Measurements from ENCODE around the gene MCF2L. TPM values are rescaled to one million over a fixed set of nuclear protein-coding genes. Genes with fewer than 3 reads are reported as not detected.

The MCF2L gene
- total and polyA plus RNA-seq, 2 experiments from 2014 or later: 27.6 to 38.6 TPM

DNA sequence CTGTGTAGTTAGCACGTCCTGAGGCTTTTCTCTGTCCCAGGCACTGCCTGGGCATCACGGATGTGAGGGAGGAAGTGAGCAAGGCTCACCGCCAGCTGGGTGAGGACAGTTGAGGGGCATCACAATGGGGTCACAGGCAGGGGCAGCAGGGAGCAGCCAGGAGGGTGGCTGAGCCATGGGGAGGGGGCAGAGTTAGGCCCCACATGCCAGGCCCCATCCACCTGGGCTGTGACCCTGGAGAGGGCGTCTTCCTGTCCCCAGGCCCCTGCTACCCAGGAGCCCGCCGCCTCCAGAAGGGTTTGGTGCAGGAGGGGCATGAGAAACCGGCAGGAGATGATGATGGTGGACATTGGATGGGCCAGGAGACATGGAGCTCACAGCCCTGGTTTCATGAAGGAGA lies 79.8 kb downstream of the MCF2L start:
- no peak overlapping the region for H3K27ac ChIP-seq
- no peaks in the 10 kb centered on the region for H3K36me3 ChIP-seq
- peaks cover 38% of the 10 kb centered on the region for H3K27me3 ChIP-seq
- H3K9me3 ChIP-seq (ENCODE audit: low read depth): no peaks in the 10 kb centered on the region
- H3K4me3 ChIP-seq: no peak overlapping the region
- no peak for TF ChIP-seq CTCF (IDR thresholded peaks at IDR 0.05; ENCODE audit: low read depth, low read length)
- H3K4me1 ChIP-seq (ENCODE audit: low read depth): no peaks in the 10 kb centered on the region
- no peak for DNase-seq (ENCODE audit: low read depth in 1 of 2, low spot score in 1 of 2)

- Histone ChIP-seq H3K4me1 (ENCODE audit: low read depth) (no peaks in the 10 kb centered on the region), H3K9me3 (ENCODE audit: low read depth) (no peaks in the 10 kb centered on the region), H3K36me3 (no peaks in the 10 kb centered on the region), H3K4me3 (no peak overlapping the region), H3K27me3 (peaks cover 42% of the 10 kb centered on the region), H3K27ac (no peak overlapping the region)
- DNase-seq (ENCODE audit: low read depth in 1 of 2, low spot score in 1 of 2): no peak
- TF ChIP-seq CTCF (IDR thresholded peaks at IDR 0.05; ENCODE audit: low read depth, low read length): no peak
Observed at GRCh38 chr13:113049521-113049941, 80.5 kb downstream of the MCF2L start.

DNA sequence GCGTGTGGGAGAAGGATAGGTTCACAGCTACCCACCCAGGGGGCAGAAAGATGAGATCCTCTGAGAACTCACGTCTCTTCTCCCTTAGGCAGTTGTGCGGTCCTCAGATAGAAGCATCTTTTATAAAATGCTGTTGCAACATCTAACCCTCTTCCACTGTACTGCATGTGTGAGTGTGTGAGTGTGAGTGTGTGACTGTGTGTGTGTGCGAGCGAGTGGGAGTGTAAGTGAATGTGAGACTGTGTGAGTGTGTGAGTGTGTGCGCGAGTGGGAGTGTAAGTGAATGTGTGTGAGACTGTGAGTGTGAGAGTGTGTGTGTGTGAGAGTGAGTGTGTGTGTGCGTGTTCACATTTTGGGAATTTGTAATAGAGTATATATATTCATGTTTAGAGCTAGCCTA lies 81.0 kb downstream of the MCF2L start:
- H3K4me3 ChIP-seq: no peak overlapping the region
- peaks cover 43% of the 10 kb centered on the region for H3K27me3 ChIP-seq
- H3K36me3 ChIP-seq: no peaks in the 10 kb centered on the region
- no peak overlapping the region for H3K27ac ChIP-seq
- no peak for DNase-seq (ENCODE audit: low read depth in 1 of 2, low spot score in 1 of 2)
- no peak for TF ChIP-seq CTCF (IDR thresholded peaks at IDR 0.05; ENCODE audit: low read depth, low read length)
- H3K9me3 ChIP-seq (ENCODE audit: low read depth): no peaks in the 10 kb centered on the region
- H3K4me1 ChIP-seq (ENCODE audit: low read depth): no peaks in the 10 kb centered on the region

- Histone ChIP-seq H3K36me3 (no peaks in the 10 kb centered on the region), H3K27me3 (peaks cover 43% of the 10 kb centered on the region), H3K27ac (no peak overlapping the region), H3K9me3 (ENCODE audit: low read depth) (no peaks in the 10 kb centered on the region), H3K4me3 (no peak overlapping the region), H3K4me1 (ENCODE audit: low read depth) (no peaks in the 10 kb centered on the region)
- DNase-seq (ENCODE audit: low read depth in 1 of 2, low spot score in 1 of 2): no peak
- no peak for TF ChIP-seq CTCF (IDR thresholded peaks at IDR 0.05; ENCODE audit: low read depth, low read length)
Observed at GRCh38 chr13:113050734-113051431, 81.9 kb downstream of the MCF2L start.

DNA sequence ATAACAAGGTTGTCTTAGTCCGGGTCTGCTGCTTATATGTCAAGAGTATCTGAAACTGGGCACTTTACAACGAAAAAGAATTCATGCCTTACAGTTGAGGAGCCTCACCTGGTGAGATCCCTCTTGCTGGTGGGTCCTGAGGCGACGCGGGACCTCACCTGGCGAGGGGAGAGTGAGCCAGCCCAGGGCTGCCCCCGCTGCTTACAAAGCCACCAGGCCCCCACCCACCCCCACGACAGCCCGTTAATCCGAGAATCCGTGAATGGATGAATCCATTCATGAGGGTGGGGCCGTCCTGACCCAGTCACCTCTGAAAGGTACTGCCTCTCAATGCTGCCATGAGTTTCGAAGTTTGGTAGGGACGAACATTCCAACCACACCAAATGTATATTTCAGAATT lies 82.6 kb downstream of the MCF2L start:
- Histone ChIP-seq H3K27me3 (peaks cover 43% of the 10 kb centered on the region), H3K36me3 (no peaks in the 10 kb centered on the region), H3K4me1 (ENCODE audit: low read depth) (no peaks in the 10 kb centered on the region), H3K4me3 (no peak overlapping the region), H3K9me3 (ENCODE audit: low read depth) (no peaks in the 10 kb centered on the region), H3K27ac (no peak overlapping the region)
- no peak for TF ChIP-seq CTCF (IDR thresholded peaks at IDR 0.05; ENCODE audit: low read depth, low read length)
- no peak for DNase-seq (ENCODE audit: low read depth in 1 of 2, low spot score in 1 of 2)
